Measurements from ENCODE around the gene CFAP73.

The CFAP73 gene

DNA sequence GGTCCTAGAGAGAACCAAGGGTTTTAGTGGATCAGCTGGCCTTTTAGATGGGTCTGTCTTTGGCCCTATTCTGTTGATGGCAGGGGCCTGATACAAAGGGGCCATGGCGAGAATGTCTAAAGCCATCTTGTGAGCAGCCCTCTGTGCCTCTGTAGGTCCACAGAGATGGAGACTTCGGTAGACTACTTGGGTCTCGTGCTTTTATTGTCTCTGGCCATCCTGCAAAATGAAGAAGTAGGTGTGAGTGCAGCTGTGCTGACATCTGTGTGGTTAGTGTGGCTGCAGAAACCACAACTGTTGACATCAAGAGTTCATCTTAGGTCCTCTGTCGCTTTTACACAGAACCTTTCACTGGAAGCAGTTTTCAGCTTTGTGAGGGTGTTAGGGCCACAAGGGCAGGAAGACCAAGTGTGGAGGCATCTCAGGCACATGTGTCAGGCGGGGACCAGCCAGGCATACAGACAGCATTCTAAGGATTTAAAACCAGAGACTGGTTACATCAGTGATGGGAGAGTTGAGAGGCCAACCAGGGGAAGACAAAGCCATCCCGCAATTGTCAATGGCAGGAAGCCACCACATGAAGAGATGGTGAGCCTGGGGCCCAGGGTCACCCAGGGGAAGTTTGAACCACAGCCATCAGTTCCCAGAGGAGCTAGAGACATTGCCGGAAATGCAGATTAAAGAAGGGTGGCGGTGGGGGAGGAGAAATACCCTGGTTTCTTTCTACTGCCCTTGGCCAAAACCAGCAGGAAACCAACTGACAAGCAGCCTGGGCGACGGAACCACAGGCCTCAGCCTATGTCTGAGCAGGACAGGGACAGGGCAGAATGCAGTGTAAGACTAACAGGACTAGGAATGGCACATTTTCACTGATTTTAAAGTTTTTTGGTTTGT lies 58.8 kb downstream of the CFAP73 start:
- TF ChIP-seq, protein P1, sequence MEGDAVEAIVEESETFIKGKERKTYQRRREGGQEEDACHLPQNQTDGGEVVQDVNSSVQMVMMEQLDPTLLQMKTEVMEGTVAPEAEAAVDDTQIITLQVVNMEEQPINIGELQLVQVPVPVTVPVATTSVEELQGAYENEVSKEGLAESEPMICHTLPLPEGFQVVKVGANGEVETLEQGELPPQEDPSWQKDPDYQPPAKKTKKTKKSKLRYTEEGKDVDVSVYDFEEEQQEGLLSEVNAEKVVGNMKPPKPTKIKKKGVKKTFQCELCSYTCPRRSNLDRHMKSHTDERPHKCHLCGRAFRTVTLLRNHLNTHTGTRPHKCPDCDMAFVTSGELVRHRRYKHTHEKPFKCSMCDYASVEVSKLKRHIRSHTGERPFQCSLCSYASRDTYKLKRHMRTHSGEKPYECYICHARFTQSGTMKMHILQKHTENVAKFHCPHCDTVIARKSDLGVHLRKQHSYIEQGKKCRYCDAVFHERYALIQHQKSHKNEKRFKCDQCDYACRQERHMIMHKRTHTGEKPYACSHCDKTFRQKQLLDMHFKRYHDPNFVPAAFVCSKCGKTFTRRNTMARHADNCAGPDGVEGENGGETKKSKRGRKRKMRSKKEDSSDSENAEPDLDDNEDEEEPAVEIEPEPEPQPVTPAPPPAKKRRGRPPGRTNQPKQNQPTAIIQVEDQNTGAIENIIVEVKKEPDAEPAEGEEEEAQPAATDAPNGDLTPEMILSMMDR (conservative IDR thresholded peaks at IDR 0.05; ENCODE audit: low read length), result no peak
- no peak overlapping the region for H3K4me3 ChIP-seq (ENCODE audit: low read length)
- DNase-seq (ENCODE audit: low read depth), result peak; percentile 63

All from AG10803 (cell line).